Measurements from ENCODE around the gene COL24A1.
"Not testable (repeated sequence)": the region's sequence is repeated elsewhere in the genome, so short reads cannot be mapped to it uniquely, and the experiment has no call there.

Gene COL24A1

DNA sequence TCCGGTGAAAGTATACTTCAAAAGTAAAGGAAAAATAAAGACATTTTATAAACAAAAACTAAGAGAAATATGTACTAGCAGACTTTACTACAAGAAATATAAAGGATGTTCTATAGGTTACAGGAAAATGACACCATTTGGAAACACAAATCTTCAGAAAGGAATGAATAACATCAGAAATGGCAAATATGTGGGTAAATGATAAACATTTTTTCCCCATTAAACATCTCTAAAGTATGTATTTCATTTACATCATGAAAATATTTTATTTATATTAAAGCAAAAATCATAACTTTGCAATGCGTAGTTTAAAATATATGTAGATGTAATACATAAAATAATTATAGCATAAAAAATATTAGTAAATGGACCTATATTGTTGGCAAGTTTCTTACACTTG, 264.2 kb downstream of the COL24A1 start:
- DNase-seq (ENCODE audit: low read depth in 2 of 2) = no peak

DNA sequence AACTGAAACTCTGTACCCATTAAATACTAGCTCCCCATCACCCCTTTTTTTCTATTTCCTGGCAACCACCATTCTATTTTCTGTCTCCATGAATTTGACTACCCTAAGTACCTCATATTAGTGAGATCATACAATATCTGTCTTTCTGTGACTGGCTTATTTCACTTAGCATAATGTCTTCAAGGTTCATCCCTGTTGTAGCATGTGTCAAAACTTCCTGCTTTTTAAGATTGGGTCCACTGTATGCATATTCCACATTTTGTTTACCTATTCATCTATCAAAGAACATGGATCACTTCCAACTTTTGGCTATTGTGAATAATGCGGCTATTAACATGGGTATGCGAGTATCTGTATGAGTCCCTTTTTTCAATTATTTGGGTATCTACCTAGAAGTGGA, 266.7 kb downstream of the COL24A1 start:
- DNase-seq (ENCODE audit: low read depth in 2 of 2) = no peak

DNA sequence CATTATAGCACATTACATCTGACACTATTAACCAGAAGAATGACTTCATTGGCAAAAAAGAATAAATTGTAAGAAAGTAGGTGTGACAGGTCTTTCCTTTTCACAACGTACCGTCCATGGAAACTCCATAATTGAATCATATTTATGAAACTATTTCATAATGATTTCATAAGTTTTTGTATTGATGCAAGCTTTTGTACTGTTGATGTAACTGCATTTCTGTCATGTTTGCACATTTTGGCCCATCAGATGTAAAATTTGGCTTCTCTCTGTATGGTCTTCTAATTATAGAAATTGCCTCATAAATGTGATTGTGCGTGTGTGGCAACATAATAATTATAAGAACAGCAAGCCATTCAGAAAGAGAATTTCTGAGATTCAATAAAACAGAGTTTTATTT, 267.7 kb downstream of the COL24A1 start:
- no peak for DNase-seq (ENCODE audit: low read depth in 2 of 2)

DNA sequence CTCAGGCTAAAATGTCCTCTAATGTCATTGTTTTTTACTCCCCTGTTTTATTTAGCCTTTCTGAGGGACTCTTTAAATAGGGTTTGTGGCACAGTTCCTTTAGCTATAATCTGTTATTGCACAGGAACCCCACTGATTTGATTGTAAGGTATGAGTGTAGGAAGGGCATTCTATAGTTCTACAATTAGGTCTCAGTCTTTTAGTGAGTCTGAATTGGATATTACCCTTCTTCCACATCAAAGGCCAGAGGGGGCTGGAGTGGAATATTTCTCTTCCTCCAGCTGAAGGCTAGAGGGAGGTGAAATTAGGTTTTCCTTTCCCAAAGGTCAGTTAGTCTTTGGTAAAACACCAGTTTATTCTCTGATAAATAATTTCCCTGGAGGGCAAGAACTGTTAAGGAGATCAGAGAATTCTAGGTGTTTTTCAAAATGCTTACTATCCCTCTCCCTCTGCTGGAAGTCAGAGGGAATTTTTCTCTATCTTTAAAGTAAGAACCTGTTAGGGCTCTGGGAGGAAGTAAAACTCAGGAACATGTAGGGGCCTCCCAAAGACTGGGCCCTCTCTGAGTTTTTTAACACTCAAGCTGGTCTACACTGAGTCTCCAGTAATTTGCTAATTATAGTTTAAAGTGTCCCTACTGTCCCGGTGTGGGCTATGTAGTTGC, 272.1 kb downstream of the COL24A1 start:
- no peak for DNase-seq (ENCODE audit: low read depth in 2 of 2)

GRCh38 chr1:85867189-85867588, 289.4 kb downstream of the COL24A1 start:
- no peak for DNase-seq (ENCODE audit: low read depth in 2 of 2)

GRCh38 chr1:85865213-85865612, 291.4 kb downstream of the COL24A1 start:
- DNase-seq (ENCODE audit: low read depth in 2 of 2) = no peak

DNA sequence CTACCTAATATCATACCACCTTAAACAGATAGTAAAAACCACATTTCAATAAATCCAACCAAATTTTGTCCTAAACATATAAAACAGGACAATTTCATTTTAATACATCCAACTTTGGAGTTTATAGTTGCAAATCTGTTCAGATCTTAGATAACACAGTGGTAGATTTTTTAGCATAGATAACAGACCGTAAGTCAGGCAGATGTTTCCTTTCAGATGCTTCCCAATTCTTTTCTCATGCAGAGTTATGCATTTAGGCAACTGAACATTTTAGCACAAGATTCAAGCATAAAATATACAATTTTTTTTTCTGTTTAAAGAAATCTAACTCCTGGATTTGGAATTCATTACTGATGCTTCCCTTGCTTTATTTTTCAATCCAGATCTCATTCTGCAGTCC, 291.8 kb downstream of the COL24A1 start:
- DNase-seq (ENCODE audit: low read depth in 2 of 2) = no peak

GRCh38 chr1:85863639-85864038, 292.9 kb downstream of the COL24A1 start:
- not testable (repeated sequence) for DNase-seq (ENCODE audit: low read depth in 2 of 2)

DNA sequence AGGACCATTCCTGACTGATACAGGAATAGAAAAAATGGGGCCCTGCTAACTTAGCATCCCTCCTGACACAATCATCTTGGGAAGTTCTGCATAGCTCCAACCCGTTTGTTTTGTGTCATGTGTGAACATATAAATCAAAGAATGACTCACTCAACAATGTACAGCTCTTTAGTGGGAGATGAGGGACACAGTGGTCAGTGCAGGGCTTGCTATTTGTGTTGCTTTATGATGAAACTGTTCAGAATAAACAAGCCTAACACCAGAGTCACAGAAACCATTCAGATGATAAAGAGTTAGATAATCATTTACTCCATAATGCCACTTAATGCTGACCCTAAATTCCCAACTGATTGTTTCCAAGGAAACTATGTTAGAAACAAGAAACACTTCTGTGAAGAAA, 294.1 kb downstream of the COL24A1 start:
- DNase-seq (ENCODE audit: low read depth in 2 of 2) = no peak

DNA sequence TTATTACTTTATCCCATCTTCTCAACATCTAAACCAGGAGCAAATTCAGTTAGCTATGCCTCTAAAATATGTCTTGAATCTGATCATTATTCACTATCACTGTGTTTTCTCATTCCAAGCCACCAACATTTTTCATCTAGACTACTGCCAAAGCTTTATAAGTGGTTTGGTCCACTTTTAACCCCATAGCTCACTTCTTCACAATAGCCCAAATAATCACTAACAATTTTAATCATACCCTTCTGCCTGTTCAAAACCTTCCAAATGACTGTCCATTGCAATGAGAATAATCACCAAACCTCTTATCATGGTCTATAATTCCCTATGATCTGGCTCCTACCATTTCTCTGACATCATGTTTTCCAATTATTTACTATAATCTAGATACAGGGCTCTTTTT, 298.6 kb downstream of the COL24A1 start:
- no peak for DNase-seq (ENCODE audit: low read depth in 2 of 2)

GRCh38 chr1:85850238-85850637, 306.3 kb downstream of the COL24A1 start:
- DNase-seq (ENCODE audit: low read depth in 2 of 2) = no peak

DNA sequence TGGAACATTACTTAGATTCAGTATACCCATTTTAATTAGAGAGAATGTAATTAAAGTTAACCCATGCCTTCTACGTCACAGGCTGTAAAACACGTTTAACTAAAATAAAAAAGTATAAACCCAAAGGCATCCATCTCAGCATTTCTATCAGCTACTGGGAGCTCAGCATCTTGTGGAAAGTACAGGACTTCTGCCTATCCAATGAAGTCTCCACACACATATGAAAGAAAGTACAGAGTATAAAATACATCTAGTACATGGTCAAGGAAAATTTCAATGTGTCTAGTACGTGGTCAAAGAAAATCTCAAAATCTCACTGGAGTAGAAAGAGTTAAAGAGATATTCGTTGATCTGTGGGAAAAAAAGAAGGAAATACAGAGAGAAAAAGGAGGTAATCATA, 306.9 kb downstream of the COL24A1 start:
- no peak for DNase-seq (ENCODE audit: low read depth in 2 of 2)

GRCh38 chr1:85847356-85847755, 309.2 kb downstream of the COL24A1 start:
- no peak for DNase-seq (ENCODE audit: low read depth in 2 of 2)

GRCh38 chr1:85846706-85847105, 309.9 kb downstream of the COL24A1 start:
- DNase-seq (ENCODE audit: low read depth in 2 of 2) = no peak

DNA sequence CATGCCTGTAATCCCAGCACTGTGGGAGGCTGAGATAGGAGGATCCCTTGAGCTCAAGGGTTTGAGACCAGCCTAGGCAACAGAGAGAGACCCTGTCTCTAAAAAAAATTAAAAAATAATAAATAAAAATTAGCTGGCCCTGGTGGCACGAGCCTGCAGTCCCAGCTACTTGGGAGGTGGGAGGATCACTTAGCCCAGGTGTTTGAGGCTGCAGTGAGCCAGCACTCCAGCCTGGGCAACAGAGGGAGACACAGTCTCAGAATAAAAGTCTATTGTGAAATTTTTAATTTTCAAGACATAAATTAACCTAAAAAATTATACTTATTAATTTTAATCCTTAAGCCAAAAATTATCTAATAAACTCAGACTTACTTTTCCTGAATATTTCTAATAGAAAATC, 317.1 kb downstream of the COL24A1 start:
- DNase-seq (ENCODE audit: low read depth in 2 of 2) = no peak

GRCh38 chr1:85838238-85838637, 318.3 kb downstream of the COL24A1 start:
- DNase-seq (ENCODE audit: low read depth in 2 of 2) = no peak

GRCh38 chr1:85836736-85837135, 319.8 kb downstream of the COL24A1 start:
- no peak for DNase-seq (ENCODE audit: low read depth in 2 of 2)

DNA sequence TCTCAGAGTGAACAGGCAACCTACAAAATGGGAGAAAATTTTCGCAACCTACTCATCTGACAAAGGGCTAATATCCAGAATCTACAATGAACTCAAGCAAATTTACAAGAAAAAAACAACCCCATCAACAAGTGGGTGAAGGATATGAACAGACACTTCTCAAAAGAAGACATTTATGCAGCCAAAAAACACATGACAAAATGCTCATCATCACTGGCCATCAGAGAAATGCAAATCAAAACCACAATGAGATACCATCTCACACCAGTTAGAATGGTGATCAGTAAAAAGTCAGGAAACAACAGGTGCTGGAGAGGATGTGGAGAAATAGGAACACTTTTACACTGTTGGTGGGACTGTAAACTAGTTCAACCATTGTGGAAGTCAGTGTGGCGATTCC, 323.4 kb downstream of the COL24A1 start:
- DNase-seq (ENCODE audit: low read depth in 2 of 2) = not testable (repeated sequence)

GRCh38 chr1:85830837-85831236, 325.7 kb downstream of the COL24A1 start:
- DNase-seq (ENCODE audit: low read depth in 2 of 2) = no peak

DNA sequence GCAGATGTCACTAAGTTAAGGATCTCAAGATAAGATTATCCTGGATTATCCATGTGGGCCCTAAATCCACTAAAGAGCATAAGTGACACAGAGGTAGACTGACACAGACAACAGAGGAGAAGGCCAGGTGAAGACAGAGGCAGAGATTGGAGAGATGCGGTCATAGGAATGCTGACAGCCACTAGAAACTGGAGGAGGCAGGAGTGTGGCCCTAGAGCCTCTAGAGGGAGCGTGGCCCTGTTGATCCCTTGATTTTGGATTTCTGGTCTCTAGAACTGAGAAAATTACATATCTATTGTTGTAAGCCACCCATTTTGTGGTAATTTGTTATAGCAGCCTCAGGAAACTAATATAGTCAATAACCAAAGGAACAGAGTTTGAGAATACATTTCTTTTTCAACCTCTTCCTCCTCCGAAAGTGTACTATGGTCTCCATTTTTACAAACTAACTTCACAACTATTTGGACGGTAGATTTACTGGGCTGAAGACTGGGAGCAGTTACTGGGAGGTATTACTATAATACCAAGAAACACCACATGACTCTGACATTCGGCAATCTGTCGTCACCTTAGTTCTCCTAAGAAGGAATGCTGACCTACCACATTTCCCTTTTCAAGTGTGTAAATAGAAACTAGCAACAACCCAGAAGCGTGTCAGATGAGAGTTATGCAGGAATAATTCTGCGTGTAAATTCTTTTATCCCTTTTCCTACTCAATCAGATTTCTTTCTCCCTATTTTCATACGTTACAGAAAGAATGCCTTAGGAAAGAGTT, 332.3 kb downstream of the COL24A1 start:
- DNase-seq (ENCODE audit: low read depth in 2 of 2) = no peak

DNA sequence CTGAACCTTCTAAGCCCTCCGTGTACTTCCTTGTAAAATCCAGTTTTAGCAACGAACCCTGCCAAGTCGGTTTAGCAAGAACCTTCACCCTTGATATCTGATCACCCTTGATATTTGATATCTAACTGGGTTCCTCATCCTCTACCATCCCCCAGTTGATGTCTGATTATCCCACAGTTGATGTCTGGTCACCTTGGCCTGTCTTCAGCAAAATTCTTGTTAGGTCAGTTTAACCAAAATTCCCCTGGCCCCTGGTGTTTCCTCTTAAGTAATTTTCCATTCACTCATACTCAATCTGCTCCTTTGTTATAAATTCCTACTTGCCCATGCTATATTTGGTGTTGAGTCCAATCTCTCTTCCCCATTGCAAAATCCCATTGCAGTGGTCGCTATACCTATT, 333.9 kb downstream of the COL24A1 start:
- no peak for DNase-seq (ENCODE audit: low read depth in 2 of 2)

GRCh38 chr1:85818371-85818770, 338.2 kb downstream of the COL24A1 start:
- no peak for DNase-seq (ENCODE audit: low read depth in 2 of 2)

- no peak for DNase-seq (ENCODE audit: low read depth in 2 of 2)
These were observed 340.0 kb downstream of the COL24A1 start for GRCh38 chr1:85816606-85817005.

DNA sequence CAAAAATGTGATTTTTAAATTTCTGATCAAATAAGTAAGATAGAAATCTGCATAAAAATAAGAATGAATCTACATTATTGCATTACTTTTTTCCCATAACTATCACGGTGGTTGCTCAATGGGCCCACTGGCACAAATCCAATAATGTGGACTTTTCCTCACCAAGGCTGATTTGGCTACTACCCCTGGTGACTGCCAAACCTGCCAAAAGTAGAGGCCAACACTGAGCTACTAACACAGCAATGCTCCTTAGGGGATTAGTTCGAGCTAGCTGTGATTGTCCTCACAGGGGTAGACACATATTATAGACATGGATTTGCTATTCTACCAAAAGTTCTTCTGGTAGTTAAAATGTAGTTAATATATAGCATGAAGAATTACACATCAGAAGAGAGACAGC, 340.7 kb downstream of the COL24A1 start:
- no peak for DNase-seq (ENCODE audit: low read depth in 2 of 2)
